Activated CD4-positive, CD25-positive, alpha-beta regulatory T cell treated with anti-CD3 and anti-CD28 coated beads, Interleukin-2, amount 50 U/mL, for 24 hours (primary cell): ENCODE measurements around the gene CADM1.

Source experiments
- ATAC-seq, 2 donors: fragments of 150-1000 bp; cut with Tn5 transposase; one replicate each; pipeline ENCODE4 v1.10.0; 2021; ENCODE audit warnings: mild to moderate bottlenecking in 1 of 2, moderate library complexity in 1 of 2

The CADM1 gene

DNA sequence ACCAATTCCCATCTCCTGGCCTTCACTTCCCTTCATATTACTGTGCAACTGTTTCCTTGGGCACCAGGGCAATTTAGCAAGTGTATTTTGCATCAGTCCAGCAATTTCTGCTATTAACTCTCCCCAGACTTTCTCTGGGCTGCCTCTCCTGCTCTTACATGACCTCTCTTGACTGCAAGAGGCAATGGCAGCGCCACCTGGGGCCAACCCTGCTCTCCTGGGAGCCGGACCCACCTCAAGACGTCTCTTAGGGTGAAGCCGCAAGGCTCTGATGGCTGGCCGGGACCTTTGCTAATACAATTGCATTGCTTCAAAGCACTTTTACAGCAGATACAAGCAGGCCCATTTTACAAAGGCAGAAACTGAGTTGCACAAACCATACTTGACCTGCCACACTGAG is 360.2 kb downstream of the CADM1 start:
- ATAC-seq, result no peak

DNA sequence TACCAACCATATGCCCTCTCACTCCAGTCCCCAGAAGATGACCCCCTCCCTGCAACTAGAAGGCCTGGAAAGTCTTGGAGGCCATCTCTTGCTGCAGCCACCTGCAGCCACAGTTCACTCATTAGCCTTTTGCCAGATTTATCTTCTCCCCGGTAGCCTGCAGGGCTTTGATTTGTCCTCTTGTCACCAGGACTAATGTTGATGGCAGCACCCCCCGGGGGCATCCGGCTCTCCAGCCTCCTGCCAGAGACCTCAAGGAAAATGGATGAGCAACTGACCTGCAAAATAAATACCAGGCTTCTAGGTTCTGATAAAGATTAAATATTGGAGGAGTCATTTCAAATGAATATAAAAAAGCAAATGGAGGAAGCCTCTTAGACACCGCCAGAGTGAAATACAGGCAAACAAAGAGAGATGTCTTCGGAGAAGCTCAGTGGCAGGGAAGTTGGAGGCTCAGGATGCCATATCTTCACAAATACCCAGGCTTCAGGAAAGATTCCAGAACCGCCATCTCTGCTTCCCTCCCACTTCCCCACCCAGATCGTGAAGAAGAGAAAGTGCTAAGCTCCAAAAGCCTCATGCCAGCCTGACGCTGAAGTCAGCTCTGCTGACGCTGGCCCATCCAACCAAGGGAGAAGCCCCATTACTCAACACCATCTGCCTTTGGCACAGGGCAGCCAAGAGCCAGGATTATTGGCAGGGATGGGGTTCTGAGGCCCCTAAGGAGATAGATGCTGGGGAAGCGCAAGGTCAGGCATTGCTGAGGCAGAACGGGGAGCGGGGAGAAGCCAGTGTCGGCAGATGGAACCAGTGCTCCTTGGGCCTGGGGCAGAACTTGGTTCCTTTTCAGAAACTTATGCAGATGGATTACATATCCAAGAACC is 362.7 kb downstream of the CADM1 start:
- no peak for ATAC-seq

DNA sequence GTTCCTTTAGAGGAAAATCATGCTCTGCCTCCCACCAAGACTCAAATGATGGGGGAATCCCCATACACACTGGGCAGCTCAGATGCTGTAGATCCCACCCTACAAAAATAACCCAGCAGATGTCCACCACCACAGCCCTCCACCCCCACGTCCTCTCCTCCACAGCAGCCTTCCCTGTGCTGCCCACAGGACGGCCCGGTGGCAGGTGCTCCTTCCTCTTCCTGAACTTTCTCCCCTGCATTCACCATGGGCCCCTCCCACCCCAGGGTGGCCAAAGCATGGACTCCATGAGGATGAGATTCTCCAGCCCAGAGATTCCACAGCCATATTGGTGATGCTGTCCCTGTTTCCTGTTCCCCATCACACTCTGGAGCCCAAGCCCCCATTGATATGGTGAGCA is 368.3 kb downstream of the CADM1 start:
- no peak for ATAC-seq

DNA sequence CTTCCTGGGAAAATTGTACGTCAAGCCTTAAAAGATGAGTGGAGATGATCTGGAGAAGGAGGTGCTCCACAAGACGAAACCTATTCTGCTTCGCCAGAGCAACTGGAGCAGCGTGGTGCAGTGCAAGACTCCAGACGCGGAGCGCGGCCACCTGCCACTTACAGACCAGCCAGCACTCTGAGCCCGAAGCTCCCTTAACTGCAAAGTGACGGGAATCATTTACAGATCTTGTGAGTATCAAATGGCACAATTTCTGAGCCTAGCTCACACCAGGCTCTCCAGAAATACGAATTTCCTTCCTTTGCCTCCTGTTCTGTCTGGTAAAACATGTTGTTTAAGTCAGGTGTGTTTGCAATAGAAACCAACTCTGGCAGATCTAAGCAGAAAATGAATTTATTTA is 369.3 kb downstream of the CADM1 start:
- ATAC-seq, result no peak

DNA sequence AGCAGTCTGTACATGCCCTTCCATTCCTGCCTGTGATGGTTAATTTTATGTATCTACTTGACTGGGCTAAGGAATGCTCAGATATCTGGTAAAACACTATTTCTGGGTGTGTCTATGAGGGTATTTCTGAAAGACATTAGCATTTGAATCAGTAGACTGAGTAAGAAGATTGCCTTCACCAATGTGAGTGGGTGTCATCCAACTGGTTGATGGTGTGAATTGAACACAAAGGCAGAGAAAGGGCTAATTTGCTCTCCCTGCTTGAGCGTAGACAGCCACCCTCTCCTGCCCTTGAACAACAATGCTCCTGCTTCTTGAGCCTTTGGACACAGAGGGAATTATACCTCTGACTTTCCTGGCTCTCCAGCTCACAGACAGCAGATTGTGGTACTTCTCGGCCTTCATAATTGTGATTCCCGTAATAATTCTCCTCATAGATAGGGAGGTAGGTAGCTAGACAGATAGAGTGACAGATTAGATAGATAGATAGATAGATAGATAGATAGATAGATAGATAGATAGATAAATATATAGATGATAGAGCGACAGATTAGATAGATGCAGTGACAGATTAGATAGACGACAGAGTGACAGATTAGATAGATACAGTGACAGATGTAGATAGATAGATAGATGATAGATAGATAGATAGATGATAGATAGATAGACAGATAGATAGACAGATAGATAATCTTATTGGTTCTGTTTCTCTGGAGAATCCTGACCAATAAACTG is 370.6 kb downstream of the CADM1 start:
- no peak for ATAC-seq

DNA sequence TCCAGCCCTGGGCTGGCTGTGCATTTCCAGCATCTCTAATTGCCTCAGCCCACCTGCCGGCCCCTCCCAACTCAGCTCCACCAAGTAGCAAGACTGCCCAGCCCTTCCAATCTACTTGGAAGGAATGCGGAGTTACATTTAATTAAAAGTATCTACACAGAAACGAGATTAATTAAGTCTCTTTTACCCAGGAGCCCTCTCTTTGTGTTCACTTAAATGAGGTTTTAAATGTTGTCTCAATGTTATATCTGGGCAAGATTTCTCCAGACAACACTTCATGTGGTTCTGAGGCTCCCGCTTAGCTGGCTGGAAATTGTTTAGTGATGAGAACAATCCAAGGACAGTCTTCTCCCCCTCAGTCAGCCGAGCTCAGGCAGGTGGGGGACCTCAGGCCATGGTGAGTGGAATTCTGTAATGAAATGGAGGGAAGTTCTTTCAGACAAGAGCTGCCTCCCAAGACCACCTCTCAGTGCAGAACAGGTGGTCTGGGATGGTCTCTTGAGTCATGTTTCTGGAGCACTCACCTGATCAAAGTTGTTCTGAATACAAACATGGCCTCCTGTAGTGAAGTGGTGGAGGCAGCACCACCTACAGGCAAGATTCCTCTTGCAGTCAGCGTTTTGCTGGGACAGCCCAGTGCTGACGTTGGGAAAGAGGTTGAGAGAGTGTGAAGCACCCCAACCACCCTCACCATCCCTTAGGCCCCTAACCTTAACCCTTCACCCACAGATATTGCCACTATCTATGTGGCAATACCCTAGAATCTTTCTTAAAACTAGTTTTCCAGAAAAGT is 371.6 kb downstream of the CADM1 start:
- ATAC-seq, result no peak

DNA sequence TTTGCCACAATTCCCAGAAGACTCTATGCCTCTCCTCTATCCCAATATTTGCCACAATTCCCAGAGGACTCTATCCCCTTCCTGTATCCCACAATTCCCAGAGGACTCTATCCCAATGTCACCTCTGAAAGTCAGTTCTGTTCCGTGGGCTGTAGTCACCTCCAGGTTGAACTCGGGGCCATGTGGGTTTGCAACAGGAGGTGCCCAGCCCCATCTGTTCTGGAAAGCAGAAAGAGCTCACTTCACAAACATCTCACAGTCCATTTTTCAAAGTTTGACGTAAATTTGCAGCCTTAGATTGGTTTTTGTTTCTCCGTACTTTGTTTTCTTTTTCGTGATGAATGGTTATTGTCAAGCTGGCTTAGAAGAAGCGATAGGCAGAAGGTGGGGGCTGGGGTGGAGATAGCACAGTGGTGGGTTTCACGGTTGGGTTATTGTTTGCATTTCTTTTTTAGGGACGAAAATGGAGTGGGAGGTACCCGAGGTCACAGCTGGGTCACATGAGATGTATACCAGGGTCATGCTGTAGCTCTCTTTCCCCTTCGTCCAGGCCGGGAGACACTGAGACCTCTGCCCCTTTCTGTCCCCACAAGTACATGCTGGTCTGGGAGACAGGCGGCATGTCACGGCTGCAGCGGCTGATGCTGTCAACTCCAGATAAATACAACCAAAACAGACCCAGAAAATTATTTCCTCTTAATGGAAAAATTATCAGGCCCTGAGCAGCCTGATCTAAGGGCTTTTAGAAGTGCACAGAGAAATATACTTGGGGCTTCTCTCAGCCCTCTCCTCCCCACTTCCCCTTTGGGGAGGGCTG is 374.5 kb downstream of the CADM1 start:
- ATAC-seq, result no peak

DNA sequence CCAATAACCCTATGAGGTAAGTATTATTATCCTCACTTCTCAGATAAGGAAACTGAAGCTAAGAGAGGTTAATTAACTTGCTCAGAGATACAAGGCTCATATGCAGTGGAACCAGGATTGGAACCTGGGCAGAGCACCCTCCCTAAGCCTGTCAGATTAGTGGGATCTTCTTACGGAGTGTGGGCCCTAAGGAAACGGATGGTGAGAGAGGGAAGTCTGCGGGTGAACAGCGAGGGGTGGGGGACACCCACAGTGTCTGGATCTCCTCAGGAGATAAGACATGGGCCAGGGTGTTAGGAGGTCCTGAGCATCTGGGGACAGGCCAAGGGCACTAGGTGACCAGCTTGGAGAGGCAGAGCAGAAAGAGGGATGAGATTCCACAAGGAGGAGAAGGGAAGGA is 376.0 kb downstream of the CADM1 start:
- ATAC-seq, result no peak

DNA sequence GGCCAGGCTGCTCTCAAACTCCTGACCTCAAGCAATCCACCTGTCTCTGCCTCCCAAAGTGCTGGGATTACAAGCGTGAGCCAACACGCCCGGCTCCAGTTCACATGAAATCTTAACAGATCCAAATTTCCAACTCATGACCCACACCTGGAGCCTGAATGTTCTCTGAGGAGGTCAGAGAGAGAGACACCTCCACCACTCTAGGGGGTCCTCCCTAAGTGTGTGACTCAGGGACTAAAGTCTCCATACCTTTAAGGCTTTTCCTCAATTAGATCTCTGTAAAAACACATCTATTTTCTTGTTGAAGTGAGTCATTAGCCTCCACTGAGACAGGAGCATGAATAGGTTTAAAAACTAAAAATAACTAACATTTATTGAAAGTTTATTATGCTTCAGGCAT is 376.4 kb downstream of the CADM1 start:
- no peak for ATAC-seq

DNA sequence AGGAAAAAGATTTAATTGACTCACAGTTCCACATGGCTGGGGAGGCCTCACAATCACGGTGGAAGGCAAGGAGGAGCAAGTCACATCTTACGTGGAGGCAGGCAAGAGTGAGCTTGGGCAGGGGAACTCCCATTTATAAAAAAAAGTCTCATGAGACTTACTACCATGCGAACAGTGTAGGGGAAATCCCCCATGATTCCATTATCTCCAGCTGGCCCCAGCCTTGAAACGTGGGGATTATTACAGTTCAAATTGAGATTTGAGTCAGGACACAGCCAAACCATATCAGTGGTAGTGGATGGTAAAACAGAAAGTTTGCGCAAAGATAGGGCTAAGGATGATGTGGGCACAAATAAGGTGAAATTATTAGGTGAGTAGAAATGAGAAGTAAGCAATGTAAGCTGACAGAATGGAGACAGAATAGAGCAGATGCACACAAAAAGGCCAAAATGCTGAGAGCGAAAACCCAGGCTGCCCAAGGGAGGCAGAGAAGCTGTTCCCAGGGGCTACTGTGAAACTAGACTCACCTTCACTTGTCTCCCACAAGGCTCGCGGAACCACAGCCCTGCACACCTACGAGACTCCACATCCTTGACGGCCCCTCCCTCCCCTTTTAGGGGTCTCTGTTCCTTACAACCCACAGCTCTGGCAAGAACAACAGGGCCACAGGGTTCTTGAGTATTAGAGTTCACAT is 377.6 kb downstream of the CADM1 start:
- peak; percentile 60 to 77 for ATAC-seq

DNA sequence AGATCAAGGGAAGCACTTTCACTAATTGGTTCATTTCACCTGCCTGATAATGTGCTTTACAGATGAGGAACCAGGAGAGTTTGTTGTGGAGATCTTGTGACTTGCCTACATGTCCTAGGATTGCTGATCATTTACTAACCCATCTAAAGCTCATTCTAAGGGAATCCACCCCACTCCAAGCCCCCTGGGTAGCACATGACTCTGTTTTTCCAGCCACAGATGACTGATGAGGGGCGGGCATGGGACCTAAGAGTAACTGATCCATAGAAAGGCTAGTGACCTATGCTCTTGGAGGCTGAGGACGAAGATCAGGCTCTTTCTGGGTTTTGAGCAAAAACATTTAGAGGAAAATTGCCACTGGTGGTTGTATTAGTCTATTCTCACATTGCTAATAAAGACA is 378.1 kb downstream of the CADM1 start:
- no peak for ATAC-seq

DNA sequence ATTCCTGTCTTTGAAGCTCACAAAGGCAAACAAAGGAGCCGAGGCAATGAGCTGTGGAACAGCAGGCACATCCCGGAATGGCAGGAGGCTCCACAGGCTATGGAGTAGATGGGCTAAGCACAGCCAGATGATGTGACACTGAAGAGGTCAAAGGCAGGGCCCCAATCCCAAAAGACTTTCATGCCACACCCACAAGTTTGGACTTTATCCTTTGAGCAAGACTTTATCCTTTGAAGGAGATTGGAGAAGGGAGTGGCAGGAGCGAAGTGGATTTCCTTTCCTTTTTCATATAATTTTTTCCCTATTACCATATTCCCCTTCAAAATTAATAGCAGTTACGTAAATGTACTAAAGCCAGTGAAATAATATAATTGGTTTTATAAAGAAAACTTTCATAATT is 379.4 kb downstream of the CADM1 start:
- ATAC-seq, result no peak

DNA sequence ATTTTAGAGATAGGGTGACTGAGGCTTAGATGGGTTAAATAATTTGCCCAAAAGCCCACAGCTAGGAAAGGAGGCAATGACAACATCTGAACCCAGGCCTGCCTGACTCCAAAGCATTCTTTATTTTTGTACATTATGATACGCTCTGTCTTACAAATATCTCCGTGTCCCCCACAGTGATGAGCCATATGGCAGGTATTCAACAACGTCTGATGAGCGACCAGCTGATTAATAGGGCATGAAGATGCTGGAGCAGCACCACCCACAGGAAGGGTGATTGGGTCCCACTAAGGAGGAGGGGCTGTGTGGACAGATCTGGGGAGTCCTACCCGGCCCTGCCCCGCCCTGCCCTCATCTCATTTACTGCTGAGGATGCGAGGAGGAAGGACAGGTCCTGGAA is 380.6 kb downstream of the CADM1 start:
- ATAC-seq, result no peak

DNA sequence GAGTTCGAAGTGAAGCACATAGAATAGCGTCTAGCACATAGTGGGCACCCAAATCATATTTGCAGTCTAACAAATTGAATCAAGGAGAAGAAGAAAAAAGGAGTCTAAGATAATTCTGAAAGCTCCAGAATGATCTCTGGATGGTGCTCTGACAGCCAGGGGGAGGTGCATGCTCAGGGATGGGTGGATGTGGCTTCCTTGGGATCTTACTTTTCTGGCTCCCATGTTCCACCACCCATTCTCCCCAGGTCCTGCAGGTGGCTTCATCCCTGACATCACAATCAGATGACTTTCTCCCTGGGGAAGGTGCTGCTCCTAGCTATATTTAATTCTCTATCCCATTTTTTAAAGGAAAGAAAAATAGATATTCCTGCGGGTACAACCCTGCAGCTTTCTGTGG is 381.9 kb downstream of the CADM1 start:
- ATAC-seq, result no peak
